Measurements from ENCODE around the gene NUDT3.
"Not testable (repeated sequence)": the region's sequence is repeated elsewhere in the genome, so short reads cannot be mapped to it uniquely, and the experiment has no call there.

Gene NUDT3

GRCh38 chr6:34246563-34247391 lies 145.7 kb downstream of the NUDT3 start:
- Histone ChIP-seq H3K4me1 (peaks cover 4% of the 10 kb centered on the region), H3K36me3 (ENCODE audit: control insufficient read depth, insufficient read depth, low read length) (no peaks in the 10 kb centered on the region), H3K79me2 (no peaks in the 10 kb centered on the region), H3K4me3 (ENCODE audit: low read depth, low read length) (no peak overlapping the region), H3K9me3 (ENCODE audit: control insufficient read depth, low read length) (no peaks in the 10 kb centered on the region), H3K27me3 (ENCODE audit: control insufficient read depth, insufficient read depth, low read length) (no peaks in the 10 kb centered on the region), H2AFZ (no peak overlapping the region), H3K4me2 (ENCODE audit: low read length) (no peak overlapping the region), H3K27ac (no peak overlapping the region), H3K9ac (no peak overlapping the region)
- no peak for TF ChIP-seq CTCF (IDR thresholded peaks at IDR 0.05)

GRCh38 chr6:34246249-34246562 lies 146.3 kb downstream of the NUDT3 start:
- H2AFZ ChIP-seq = no peak overlapping the region
- no peak overlapping the region for H3K4me2 ChIP-seq (ENCODE audit: low read length)
- H3K79me2 ChIP-seq = no peaks in the 10 kb centered on the region
- no peaks in the 10 kb centered on the region for H3K36me3 ChIP-seq (ENCODE audit: control insufficient read depth, insufficient read depth, low read length)
- no peak for TF ChIP-seq CTCF (IDR thresholded peaks at IDR 0.05)
- H3K27ac ChIP-seq = no peak overlapping the region
- H3K9ac ChIP-seq = no peak overlapping the region
- peaks cover 4% of the 10 kb centered on the region for H3K4me1 ChIP-seq
- no peaks in the 10 kb centered on the region for H3K27me3 ChIP-seq (ENCODE audit: control insufficient read depth, insufficient read depth, low read length)
- no peak overlapping the region for H3K4me3 ChIP-seq (ENCODE audit: low read depth, low read length)
- no peaks in the 10 kb centered on the region for H3K9me3 ChIP-seq (ENCODE audit: control insufficient read depth, low read length)

GRCh38 chr6:34245761-34246140 lies 146.7 kb downstream of the NUDT3 start:
- H3K36me3 ChIP-seq (ENCODE audit: control insufficient read depth, insufficient read depth, low read length); H3K4me3 ChIP-seq (ENCODE audit: low read depth, low read length); H2AFZ ChIP-seq; H3K9me3 ChIP-seq (ENCODE audit: control insufficient read depth, low read length); H3K4me2 ChIP-seq (ENCODE audit: low read length); H3K27ac ChIP-seq; H3K4me1 ChIP-seq; H3K9ac ChIP-seq; H3K79me2 ChIP-seq; H3K27me3 ChIP-seq (ENCODE audit: control insufficient read depth, insufficient read depth, low read length): not testable (repeated sequence)

GRCh38 chr6:34245032-34245760 lies 147.3 kb downstream of the NUDT3 start:
- H3K9me3 ChIP-seq (ENCODE audit: control insufficient read depth, low read length); H2AFZ ChIP-seq; H3K4me2 ChIP-seq (ENCODE audit: low read length); H3K4me3 ChIP-seq (ENCODE audit: low read depth, low read length); H3K79me2 ChIP-seq; H3K27me3 ChIP-seq (ENCODE audit: control insufficient read depth, insufficient read depth, low read length); H3K9ac ChIP-seq; H3K4me1 ChIP-seq; H3K36me3 ChIP-seq (ENCODE audit: control insufficient read depth, insufficient read depth, low read length); H3K27ac ChIP-seq: not testable (repeated sequence)

GRCh38 chr6:34243901-34244884 lies 148.3 kb downstream of the NUDT3 start:
- no peak overlapping the region for H3K9ac ChIP-seq

More at GRCh38 chr6:34243901-34244884, 148.3 kb downstream of the NUDT3 start:
- no peak overlapping the region for H3K4me2 ChIP-seq (ENCODE audit: low read length)
- peaks cover 4% of the 10 kb centered on the region for H3K4me1 ChIP-seq
- H3K9me3 ChIP-seq (ENCODE audit: control insufficient read depth, low read length) = no peaks in the 10 kb centered on the region
- H3K4me3 ChIP-seq (ENCODE audit: low read depth, low read length) = no peak overlapping the region
- no peak overlapping the region for H2AFZ ChIP-seq
- H3K27ac ChIP-seq = no peak overlapping the region
- TF ChIP-seq CTCF (IDR thresholded peaks at IDR 0.05) = no peak
- no peaks in the 10 kb centered on the region for H3K36me3 ChIP-seq (ENCODE audit: control insufficient read depth, insufficient read depth, low read length)
- H3K27me3 ChIP-seq (ENCODE audit: control insufficient read depth, insufficient read depth, low read length) = no peaks in the 10 kb centered on the region
- no peaks in the 10 kb centered on the region for H3K79me2 ChIP-seq
